Gastrocnemius medialis (tissue), 4 donors: ENCODE results near the gene OR10K2.

Source experiments
- POLR2A ChIP-seq, 2 donors: fragments of 450-650 bp; IDR thresholded peaks; one replicate each; pipeline ENCODE4 v1.6.1; 2017; ENCODE audit warnings: antibody characterized with exemption in 2 of 2, mild to moderate bottlenecking in 2 of 2, moderate library complexity in 2 of 2
- TF ChIP-seq, protein P1 (sequence below), 5 experiments: fragments of 450-650 bp in 3 of 5; fragments of 200-600 bp in 2 of 5; sonication (generic) in 2 of 5; IDR thresholded peaks in 4 of 5; conservative IDR thresholded peaks in 1 of 5; 1 replicate in 4 of 5; 2 replicates in 1 of 5; pipeline ENCODE4 v1.5.1; 2016 to 2019; ENCODE audit warnings: antibody characterized with exemption in 5 of 5, mild to moderate bottlenecking in 3 of 5, moderate library complexity in 3 of 5

DNA sequence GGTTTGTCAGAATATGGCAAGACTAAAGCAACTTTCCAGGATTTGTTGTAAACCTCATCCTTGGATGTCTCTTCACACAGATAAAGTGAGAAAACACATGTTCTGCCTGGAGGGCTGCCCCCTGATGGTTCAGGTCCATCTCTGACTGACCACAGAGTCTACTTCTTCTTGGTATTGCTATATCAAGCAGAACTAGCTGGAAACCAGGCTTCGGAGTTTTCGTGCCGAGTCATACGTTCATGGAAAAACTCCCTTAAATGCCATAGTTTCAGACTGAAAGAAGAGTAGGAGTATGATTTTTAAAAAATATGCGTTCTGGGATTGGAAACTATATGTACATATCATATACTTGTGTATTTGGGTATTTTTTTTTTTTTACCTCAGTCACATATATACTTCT lies 32.6 kb downstream of the OR10K2 start:
- TF ChIP-seq, protein P1, sequence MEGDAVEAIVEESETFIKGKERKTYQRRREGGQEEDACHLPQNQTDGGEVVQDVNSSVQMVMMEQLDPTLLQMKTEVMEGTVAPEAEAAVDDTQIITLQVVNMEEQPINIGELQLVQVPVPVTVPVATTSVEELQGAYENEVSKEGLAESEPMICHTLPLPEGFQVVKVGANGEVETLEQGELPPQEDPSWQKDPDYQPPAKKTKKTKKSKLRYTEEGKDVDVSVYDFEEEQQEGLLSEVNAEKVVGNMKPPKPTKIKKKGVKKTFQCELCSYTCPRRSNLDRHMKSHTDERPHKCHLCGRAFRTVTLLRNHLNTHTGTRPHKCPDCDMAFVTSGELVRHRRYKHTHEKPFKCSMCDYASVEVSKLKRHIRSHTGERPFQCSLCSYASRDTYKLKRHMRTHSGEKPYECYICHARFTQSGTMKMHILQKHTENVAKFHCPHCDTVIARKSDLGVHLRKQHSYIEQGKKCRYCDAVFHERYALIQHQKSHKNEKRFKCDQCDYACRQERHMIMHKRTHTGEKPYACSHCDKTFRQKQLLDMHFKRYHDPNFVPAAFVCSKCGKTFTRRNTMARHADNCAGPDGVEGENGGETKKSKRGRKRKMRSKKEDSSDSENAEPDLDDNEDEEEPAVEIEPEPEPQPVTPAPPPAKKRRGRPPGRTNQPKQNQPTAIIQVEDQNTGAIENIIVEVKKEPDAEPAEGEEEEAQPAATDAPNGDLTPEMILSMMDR (IDR thresholded peaks at IDR 0.05 in 4 of 5, conservative IDR thresholded peaks at IDR 0.05 in 1 of 5), result no peak
- TF ChIP-seq POLR2A (IDR thresholded peaks at IDR 0.05), result no peak
